Kasumi-1 (cell line): Measurements from ENCODE around the gene DDX25.

ENCODE experiments used
- DNase-seq, 2 experiments: peaks; one replicate each; lab custom pipeline; 2025; lab: John Stamatoyannopoulos, UW

The DDX25 gene

GRCh38 chr11:125978181-125978716, 73.9 kb downstream of the DDX25 start:
- no peak for DNase-seq
